ENCODE results near the gene STRA8. TPM values are rescaled to one million over a fixed set of nuclear protein-coding genes. Genes with fewer than 3 reads are reported as not detected.

STRA8 gene
- polyA plus RNA-seq, 1 donor from 2014 or later = not detected

DNA sequence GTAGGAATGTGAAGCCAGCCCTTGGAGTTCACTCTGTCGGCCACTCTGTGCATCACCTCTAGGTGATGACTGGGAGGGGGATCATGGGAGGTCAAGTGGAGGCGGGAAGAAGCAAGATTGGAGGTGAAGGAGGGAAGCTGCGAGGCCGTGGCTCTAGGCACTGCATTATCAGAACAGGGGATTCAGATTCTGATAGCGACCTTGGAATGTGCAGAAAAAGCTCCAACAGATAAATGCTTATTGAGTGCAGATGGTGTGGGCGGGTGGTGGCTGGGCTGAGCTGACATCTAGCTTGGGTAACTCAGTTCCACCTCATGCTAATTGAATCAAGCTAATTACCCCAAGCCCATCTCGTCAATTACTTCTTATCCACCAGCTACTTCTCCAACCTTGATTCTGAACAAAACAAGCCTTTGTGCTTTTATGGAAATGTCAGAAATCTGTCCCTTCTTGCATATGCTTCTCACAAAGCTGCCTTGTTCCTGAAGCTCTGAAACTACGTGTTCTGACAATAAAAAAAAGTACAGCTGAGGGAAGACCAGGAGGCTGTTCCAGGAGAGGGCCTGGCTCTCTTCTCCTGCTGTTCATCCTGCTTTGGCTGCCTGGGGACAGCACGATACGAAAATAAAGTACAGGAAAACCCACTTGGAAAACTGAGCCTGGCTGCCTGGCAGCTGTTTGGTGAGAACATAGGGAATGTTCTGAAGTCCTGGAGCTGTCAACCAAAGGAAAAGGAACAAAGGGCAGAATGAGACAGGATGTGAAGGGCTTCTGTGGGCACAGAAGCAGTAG is 27.5 kb downstream of the STRA8 start:
- Histone ChIP-seq H3K9me3 (ENCODE audit: low read length) (no peaks in the 10 kb centered on the region), H3K79me2 (replicated peaks; ENCODE audit: insufficient read depth, low read length) (no peaks in the 10 kb centered on the region), H2AFZ (ENCODE audit: low read depth, low read length) (no peak overlapping the region), H3K9me2 (ENCODE audit: insufficient read depth, low read length) (no peaks in the 10 kb centered on the region), H3K36me3 (ENCODE audit: insufficient read depth, low read length) (no peaks in the 10 kb centered on the region), H3K27me3 (ENCODE audit: insufficient read depth, low read depth, low read length) (no peaks in the 10 kb centered on the region), H3K4me3 (ENCODE audit: low read length) (no peak overlapping the region), H3F3A (ENCODE audit: insufficient read depth, low read length, poor library complexity, severe bottlenecking) (no peaks in the 10 kb centered on the region), H3K9ac (ENCODE audit: low read length) (no peak overlapping the region), H3K27ac (ENCODE audit: low read length) (no peak overlapping the region), H4K20me1 (ENCODE audit: insufficient read depth) (no peaks in the 10 kb centered on the region), H3K4me2 (ENCODE audit: low read length) (no peak overlapping the region)
- TF ChIP-seq POLR2AphosphoS5 (IDR thresholded peaks at IDR 0.05) (no peak), EP300 (conservative IDR thresholded peaks at IDR 0.05; ENCODE audit: poor library complexity, severe bottlenecking) (no peak), MXI1 (conservative IDR thresholded peaks at IDR 0.05; ENCODE audit: poor library complexity, severe bottlenecking) (no peak), RAD21 (conservative IDR thresholded peaks at IDR 0.05) (no peak), TAF1 (IDR thresholded peaks at IDR 0.05; ENCODE audit: low read depth) (no peak), EZH2 (IDR thresholded peaks at IDR 0.05; ENCODE audit: borderline replicate concordance, insufficient read depth, low read length, poor library complexity, severe bottlenecking) (no peak), SMC3 (conservative IDR thresholded peaks at IDR 0.05; ENCODE audit: poor library complexity) (no peak)
- TF ChIP-seq, protein P1, sequence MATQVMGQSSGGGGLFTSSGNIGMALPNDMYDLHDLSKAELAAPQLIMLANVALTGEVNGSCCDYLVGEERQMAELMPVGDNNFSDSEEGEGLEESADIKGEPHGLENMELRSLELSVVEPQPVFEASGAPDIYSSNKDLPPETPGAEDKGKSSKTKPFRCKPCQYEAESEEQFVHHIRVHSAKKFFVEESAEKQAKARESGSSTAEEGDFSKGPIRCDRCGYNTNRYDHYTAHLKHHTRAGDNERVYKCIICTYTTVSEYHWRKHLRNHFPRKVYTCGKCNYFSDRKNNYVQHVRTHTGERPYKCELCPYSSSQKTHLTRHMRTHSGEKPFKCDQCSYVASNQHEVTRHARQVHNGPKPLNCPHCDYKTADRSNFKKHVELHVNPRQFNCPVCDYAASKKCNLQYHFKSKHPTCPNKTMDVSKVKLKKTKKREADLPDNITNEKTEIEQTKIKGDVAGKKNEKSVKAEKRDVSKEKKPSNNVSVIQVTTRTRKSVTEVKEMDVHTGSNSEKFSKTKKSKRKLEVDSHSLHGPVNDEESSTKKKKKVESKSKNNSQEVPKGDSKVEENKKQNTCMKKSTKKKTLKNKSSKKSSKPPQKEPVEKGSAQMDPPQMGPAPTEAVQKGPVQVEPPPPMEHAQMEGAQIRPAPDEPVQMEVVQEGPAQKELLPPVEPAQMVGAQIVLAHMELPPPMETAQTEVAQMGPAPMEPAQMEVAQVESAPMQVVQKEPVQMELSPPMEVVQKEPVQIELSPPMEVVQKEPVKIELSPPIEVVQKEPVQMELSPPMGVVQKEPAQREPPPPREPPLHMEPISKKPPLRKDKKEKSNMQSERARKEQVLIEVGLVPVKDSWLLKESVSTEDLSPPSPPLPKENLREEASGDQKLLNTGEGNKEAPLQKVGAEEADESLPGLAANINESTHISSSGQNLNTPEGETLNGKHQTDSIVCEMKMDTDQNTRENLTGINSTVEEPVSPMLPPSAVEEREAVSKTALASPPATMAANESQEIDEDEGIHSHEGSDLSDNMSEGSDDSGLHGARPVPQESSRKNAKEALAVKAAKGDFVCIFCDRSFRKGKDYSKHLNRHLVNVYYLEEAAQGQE (IDR thresholded peaks at IDR 0.05; ENCODE audit: borderline replicate concordance) = no peak
- TF ChIP-seq, protein P2, sequence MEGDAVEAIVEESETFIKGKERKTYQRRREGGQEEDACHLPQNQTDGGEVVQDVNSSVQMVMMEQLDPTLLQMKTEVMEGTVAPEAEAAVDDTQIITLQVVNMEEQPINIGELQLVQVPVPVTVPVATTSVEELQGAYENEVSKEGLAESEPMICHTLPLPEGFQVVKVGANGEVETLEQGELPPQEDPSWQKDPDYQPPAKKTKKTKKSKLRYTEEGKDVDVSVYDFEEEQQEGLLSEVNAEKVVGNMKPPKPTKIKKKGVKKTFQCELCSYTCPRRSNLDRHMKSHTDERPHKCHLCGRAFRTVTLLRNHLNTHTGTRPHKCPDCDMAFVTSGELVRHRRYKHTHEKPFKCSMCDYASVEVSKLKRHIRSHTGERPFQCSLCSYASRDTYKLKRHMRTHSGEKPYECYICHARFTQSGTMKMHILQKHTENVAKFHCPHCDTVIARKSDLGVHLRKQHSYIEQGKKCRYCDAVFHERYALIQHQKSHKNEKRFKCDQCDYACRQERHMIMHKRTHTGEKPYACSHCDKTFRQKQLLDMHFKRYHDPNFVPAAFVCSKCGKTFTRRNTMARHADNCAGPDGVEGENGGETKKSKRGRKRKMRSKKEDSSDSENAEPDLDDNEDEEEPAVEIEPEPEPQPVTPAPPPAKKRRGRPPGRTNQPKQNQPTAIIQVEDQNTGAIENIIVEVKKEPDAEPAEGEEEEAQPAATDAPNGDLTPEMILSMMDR (IDR thresholded peaks at IDR 0.05; ENCODE audit: poor library complexity, severe bottlenecking) = no peak

DNA sequence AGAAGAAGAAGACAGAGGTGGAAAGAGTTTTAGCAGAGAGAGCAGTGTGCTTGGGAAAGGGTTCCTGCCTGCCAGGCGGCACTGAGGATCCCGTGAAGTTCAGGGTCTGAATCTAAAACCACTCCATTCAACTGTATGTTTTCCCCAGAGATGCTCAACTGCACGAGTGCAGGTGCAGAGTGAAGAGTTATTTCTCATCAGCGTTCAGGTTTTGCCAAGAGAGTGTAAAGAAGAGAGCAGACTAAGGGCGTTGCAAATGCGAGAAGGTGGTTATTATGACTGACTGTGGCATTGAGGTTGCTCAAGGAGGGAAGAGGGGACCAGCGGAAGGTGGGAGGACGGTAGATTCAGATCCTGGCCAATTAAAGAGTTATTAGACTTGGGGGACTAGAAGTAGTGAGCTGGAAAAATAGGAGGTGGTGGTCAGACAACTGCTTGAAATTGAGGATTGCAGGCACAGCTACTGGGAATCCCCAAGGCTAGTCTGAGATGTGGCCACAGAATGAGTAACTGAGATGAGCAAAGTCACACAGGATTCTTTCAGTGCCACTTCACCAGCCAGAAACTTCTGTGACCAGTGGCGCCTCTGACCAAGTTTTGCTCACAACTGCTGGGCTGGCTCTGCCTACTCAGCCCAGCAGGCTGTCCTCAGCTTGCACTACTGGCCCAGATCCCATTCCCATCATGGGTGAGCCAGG is 29.1 kb downstream of the STRA8 start:
- H3K27me3 ChIP-seq (ENCODE audit: insufficient read depth, low read depth, low read length) = no peaks in the 10 kb centered on the region
- no peaks in the 10 kb centered on the region for H4K20me1 ChIP-seq (ENCODE audit: insufficient read depth)
- TF ChIP-seq EZH2 (IDR thresholded peaks at IDR 0.05; ENCODE audit: borderline replicate concordance, insufficient read depth, low read length, poor library complexity, severe bottlenecking) (no peak), RAD21 (conservative IDR thresholded peaks at IDR 0.05) (no peak), TAF1 (IDR thresholded peaks at IDR 0.05; ENCODE audit: low read depth) (no peak)
- TF ChIP-seq, protein P1 (IDR thresholded peaks at IDR 0.05; ENCODE audit: borderline replicate concordance) = no peak
- TF ChIP-seq, protein P2 (IDR thresholded peaks at IDR 0.05; ENCODE audit: poor library complexity, severe bottlenecking) = no peak
- H3K27ac ChIP-seq (ENCODE audit: low read length) = no peak overlapping the region
- no peak overlapping the region for H3K9ac ChIP-seq (ENCODE audit: low read length)
- H3K9me3 ChIP-seq (ENCODE audit: low read length) = no peaks in the 10 kb centered on the region
- H3K79me2 ChIP-seq (replicated peaks; ENCODE audit: insufficient read depth, low read length) = no peaks in the 10 kb centered on the region
- no peaks in the 10 kb centered on the region for H3K9me2 ChIP-seq (ENCODE audit: insufficient read depth, low read length)
- no peaks in the 10 kb centered on the region for H3F3A ChIP-seq (ENCODE audit: insufficient read depth, low read length, poor library complexity, severe bottlenecking)
- no peak overlapping the region for H3K4me2 ChIP-seq (ENCODE audit: low read length)
- no peak overlapping the region for H3K4me3 ChIP-seq (ENCODE audit: low read length)
- H2AFZ ChIP-seq (ENCODE audit: low read depth, low read length) = no peak overlapping the region
- no peaks in the 10 kb centered on the region for H3K36me3 ChIP-seq (ENCODE audit: insufficient read depth, low read length)

Measured in neural cell (in vitro differentiated cells).